DND-41 (cell line): ENCODE data around the gene ASB18.

Source experiments
- EZH2 ChIP-seq: IDR thresholded peaks from 3 replicates; pipeline ENCODE4 v1.6.1; 2012; ENCODE audit warnings: borderline replicate concordance, low read depth, mild to moderate bottlenecking, moderate library complexity, low read length, inconsistent platforms; ENCODE audit not compliant: severe bottlenecking
- TF ChIP-seq, protein P1 (sequence below): IDR thresholded peaks from 2 replicates; pipeline ENCODE4 v1.5.1; 2012; ENCODE audit warnings: borderline replicate concordance, low read length, moderate library complexity, mild to moderate bottlenecking; ENCODE audit not compliant: poor library complexity, severe bottlenecking; ENCODE audit errors: extremely low read depth

GRCh38 chr2:236241181-236242056, 22.8 kb downstream of the ASB18 start:
- TF ChIP-seq, protein P1, sequence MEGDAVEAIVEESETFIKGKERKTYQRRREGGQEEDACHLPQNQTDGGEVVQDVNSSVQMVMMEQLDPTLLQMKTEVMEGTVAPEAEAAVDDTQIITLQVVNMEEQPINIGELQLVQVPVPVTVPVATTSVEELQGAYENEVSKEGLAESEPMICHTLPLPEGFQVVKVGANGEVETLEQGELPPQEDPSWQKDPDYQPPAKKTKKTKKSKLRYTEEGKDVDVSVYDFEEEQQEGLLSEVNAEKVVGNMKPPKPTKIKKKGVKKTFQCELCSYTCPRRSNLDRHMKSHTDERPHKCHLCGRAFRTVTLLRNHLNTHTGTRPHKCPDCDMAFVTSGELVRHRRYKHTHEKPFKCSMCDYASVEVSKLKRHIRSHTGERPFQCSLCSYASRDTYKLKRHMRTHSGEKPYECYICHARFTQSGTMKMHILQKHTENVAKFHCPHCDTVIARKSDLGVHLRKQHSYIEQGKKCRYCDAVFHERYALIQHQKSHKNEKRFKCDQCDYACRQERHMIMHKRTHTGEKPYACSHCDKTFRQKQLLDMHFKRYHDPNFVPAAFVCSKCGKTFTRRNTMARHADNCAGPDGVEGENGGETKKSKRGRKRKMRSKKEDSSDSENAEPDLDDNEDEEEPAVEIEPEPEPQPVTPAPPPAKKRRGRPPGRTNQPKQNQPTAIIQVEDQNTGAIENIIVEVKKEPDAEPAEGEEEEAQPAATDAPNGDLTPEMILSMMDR = no peak
- TF ChIP-seq EZH2 = no peak
